Activated naive CD4-positive, alpha-beta T cell (primary cell): ENCODE measurements around the gene SLC25A21.

Source experiments
- DNase-seq, 4 experiments: peaks; one replicate each; lab custom pipeline; 2025; lab: John Stamatoyannopoulos, UW

SLC25A21 gene

DNA sequence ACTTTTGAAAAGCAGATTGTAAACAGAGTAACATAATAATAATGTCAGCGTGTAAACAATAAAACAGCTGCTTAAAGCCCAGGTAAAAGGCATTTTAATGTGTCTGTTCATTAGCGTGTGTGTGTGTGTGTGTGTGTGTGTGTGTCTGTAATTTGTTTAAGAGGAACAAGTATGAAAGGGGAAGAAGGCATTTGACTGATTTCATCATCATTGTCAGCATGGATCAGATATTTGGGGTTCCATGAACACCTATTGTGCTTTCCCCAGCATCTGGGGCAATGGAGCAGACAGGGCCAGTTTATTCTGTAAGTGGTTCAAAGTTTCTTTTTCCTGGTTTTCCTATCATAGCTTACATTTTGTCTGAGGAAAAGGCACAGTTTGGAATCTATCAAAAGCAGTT is 28.9 kb downstream of the SLC25A21 start:
- no peak for DNase-seq

DNA sequence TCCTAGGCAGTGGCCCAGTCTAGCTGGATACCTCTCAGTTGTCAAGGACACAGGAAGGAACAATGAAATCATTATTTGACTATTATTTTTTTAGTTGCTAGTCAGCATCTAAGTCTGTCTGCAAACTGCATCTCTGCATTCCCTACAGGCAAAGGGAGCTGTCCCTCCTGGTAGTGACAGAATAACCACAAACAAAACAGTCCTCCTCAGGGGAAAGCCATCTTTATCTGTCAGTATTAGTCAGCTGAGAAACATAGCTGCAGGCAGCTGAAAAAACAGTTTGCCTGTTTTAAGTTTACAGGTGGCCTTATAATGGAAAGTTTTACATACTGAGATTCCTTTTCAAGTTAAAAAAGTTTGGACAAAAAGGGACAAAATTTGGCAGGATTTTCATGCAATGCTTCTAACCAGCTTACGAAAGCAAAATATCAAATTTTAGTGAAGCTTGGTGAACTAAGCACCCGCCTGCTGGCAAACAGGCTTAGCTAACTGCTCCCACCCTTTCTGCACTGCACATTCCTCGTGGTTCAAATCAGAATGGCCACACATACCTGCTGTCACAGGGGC is 29.5 kb downstream of the SLC25A21 start:
- DNase-seq: no peak

DNA sequence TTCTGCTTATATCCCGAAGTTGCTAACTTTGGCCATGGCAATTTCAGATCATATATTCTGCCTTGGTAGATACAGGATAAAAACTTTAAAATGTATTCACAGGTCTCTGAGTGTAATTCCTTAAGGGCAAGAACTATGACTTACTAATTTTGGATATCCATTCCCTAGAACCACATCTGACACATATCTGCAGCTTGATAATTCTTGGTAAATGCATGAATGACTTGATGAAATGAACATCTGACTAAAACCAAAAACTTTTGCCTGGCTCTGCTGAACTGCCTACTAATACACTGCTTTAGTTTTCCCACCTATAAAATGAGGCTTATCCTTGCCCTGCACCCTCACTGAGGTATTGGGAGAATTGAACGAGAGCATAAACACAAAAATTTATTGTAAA is 32.2 kb downstream of the SLC25A21 start:
- DNase-seq: no peak

DNA sequence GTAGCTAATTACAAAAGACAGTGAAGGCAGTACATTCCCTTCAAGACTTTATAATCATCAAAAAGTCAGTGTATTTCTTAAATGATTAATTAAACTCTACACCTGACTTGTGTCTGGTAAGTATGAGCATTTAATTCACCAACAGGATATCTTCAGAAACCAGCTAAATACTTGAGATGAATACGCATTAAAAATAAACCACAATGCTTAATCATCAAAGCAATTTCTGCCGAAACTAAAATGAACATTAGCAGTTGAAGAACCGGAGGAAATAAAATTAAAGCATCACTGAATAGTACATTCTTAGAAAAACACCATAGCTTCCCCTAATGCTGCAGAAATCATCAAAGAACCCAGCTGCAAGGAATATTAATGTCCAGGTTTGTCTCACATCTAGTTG is 32.7 kb downstream of the SLC25A21 start:
- DNase-seq: no peak

DNA sequence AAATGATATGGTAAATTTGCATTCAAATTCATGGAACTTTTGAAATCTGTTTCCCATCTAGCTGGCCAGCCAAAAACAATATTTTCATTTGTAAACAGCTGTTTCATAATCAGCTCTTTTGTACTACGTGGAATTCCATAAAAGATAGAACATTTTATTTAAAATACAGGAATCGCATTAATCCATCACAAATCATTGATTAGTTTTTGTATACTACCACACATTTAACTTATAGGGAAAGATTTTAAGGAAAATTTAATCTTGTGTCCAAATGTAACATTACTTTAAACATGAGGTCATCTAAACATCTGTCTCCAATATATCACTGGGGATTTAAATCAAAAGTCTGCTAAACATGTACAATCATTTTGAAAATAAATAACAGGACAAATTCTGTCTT is 33.5 kb downstream of the SLC25A21 start:
- DNase-seq: no peak

DNA sequence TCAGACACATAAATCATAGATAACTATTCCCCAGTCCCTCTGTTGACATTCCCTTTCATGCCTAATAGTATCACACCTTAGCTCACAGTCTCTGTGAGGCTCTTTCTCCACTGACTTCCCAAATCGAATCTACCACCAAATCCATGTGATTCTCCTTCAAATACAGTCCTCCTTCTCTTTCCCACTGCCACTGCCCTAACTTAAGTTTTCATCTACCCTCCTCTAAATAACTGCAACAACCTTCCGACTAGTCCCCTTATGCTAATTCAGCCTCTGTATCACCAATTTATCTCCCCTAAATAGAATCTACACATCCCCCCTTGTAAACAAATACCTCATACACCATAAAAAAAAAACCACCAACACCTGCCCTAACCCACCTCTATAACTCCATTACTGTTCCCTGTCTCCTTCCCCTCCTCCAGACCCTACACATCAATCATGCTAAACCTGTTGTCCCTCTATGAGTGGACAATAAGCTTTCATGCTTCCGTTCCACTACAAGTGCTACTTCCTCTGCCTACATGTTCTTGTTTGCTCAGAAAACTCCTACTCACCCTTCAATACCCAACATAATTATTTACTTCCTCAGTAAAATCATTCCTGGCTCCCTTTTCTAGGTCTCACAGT is 39.0 kb downstream of the SLC25A21 start:
- no peak for DNase-seq

DNA sequence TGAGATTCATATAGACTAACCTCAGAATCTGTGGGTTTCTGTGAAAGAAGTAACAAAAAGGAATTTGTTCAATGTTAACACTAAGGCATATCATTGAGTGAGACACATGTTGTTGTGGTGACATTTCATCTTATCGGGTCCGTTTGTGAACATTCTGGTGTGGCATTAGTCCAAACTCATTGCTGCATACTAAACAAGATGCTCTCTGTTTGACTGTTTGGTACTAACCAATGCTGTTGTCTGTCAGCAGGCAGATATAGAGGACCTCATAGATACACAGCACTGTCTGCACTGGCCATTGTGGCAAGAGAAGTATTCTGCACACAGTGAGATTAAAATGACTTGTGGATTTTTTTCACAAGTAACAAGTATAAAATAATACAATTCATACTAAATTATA is 41.2 kb downstream of the SLC25A21 start:
- DNase-seq: no peak

DNA sequence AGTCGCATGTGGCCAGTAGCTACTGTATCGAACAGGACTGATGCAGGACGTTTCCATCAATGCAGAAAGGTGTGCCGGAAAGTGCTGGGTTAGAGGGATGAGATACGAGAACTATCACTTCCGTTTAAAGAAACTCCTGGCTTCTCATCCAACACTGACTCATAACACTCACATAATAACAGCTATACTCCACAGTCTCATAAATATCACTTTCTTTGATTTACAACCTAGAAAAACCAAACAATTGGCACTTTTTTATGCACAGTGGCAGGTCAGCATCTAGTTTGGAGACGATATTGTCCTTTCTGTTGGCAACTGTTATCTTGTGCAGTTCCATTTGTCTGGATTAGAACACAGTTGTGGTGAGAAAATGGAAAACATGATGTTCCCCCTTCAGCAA is 43.4 kb downstream of the SLC25A21 start:
- DNase-seq: no peak

DNA sequence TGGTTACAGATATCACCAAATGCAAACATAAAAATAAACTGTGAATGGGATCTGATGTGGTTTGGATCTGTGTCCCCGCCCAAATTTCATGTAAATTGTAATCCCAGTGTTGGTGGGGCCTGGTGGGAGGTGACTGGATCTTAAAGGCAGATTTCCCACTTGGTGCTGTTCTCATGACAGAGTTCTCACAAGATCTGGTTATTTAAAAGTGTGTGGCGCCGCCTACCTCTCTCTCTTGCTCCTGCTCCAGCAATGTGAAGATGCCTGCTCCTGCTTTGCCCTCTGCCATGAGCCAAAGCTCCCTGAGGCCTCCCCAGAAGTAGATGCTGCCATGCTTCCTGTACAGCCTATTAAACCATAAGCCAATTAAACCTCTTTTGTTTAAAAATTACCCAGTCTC is 47.8 kb downstream of the SLC25A21 start:
- DNase-seq: no peak

DNA sequence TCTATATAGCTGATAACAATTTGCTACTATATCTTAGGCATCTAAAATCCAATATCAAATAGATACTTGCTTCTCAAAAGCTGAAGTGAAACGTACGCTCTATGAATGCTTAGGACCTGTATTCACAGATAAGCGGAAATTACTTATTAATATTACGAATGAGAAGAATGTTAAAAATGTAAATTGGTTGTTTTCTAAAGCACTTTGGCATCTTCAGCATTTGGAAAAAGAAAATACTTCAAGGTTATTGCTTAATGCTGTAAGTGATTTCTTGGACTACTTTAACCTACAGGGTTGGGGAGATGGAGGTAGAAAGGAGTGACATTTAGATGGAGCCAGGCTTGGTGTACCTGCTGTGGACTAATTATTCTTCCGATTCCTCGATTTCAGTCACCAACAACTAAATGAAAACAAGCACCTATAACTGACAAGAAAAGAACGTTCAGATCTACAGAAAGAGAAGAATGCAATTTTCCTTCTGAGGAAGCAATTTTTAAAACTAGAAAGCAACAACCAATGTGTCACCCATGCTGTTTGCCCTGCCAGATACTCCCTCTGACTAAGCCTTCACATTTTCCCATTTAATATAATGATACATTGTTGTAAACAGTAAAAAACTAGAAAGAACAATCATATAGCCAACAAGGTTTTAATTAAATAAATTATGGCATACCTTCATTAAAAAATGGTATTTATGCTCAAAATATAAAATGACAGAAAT is 49.3 kb downstream of the SLC25A21 start:
- DNase-seq: no peak

DNA sequence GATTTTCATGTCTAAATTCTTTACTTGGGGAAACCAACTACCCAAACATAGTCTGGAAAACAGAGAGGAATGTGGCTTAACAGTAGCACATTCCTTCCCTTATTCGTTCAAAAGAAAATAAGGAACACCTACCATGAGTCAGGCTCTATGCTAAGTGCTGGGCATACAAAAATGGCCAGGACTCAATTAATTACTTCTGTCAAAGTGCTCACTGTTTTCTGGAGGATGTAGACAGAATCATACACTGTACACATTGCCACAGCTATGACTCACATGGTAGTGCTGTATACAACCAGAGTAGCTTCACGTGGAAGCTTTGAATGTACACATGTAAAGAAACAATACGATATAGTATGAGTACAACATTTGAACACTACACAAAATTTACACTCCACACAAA is 50.1 kb downstream of the SLC25A21 start:
- no peak for DNase-seq

DNA sequence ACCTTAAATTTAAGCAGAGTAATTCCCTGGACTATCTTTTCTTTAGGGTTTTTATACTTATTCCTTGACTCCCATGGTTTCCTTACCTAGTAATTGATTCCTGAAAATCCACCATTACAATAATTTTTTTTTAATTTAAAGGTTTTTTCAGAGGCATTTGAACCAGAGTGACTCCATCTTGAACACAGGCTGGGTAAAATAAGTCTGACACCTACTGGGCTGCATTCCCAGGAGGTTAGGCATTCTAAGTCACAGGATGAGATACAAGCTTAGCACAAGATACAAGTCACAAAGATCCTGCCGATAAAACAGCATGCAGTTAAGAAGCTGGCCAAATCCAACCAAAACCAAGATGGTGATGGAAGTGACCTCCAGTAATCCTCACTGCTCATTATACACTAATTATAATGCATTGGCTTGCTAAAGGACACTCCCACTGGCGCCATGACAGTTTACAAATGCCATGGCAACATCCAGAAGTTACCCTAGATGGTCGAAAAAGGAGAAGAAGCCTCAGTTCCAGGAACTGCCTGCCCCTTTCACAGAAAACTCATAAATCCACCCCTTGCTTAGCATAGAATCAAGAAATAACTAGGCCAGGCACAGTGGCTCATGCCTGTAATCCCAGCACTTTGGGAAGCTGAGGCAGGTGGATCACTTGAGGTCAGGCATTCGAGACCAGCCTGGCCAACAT is 53.6 kb downstream of the SLC25A21 start:
- no peak for DNase-seq

DNA sequence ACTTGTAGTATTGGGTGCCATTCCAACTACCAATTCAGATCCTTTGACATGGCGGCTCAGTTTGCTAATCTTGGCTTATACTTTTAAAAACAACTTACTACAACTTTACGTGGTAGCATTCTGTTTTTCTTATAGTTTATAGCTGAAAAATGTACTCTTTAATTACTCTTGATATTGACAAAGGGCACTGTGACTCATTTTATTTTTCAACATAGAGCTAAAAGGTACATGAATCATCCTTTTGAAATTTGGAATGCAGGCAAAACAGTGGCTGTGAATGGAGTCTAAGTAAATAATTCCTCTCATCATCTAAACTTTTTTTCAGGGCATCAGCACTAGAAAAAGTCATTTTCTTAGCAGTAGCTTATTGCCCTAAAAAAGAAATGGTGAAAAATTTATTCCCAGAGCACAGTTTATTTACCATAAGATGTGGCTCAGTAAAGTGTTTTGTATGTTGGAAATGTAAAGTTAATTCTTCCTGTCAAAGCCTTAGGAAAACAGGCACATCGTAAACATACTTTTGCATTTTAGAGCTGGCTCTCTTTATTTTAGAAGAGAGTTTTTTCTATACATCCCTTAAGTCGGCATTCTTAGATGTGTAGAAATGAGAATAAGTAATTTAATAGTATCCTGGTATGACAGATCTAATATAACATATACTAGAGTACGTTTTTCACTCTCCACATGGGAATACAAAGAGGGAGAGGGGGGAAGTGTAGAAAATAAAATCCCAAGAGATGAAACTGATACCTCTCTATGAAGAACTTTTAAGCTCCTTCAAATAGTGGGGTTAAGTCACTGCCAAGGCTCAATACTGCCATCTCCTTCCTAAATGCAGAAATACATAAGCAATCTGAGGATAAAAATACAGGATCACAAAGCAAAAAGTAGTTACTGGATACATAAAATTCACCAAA is 55.2 kb downstream of the SLC25A21 start:
- no peak for DNase-seq

DNA sequence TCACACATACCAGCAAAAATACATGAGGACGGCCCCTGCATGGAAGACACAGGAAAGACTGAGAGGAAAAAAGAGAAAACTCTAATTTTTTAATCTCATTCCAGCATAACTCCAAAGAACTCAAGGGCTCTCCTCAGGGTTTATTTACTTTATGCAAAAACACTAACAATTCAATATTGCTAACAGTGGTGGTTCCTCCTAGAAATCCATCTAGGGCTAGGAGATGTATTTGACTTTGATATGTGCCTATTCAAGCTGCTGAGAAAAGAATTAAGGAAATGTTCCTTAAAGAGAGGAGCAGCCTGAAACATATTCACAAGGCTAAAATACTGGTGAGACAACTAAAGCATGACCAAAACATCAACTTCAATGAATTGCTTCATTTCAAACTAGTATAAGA is 57.0 kb downstream of the SLC25A21 start:
- no peak for DNase-seq

DNA sequence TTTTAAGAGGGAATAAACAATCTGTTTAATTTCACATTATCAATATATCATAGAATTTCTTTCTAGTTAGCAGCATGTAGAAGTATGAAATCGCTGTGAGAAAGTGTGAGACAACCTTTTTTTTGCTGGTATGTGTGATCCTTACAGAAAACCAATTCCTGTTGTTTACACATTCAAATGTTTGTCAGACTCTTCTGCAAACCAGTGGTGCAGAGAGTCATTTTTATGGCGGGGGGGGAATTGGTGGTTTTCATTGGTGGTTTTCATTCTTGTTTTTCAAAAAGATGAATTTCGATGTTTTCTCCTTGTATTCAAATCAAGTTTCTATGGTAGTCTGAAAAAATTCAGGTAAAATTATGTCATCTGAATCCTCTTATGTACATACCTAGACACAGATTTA is 57.8 kb downstream of the SLC25A21 start:
- no peak for DNase-seq

DNA sequence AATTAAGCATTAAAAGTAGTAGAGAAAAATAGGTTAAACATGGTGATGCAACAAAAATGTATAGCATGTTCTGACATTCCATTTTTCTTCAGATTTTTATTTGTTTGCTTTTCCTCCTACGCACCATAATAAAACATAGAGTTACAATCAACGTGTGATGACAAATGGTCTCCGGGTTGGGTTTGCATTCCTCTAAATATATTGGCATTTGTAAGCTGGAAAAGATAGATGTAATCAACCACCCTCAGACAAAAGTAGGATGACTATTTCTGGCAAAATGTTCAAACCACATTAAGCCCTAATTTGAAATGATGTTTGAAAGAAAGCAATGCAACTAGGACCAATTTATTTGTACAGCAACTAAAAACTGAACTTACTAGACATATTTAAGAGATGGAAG is 58.4 kb downstream of the SLC25A21 start:
- no peak for DNase-seq

DNA sequence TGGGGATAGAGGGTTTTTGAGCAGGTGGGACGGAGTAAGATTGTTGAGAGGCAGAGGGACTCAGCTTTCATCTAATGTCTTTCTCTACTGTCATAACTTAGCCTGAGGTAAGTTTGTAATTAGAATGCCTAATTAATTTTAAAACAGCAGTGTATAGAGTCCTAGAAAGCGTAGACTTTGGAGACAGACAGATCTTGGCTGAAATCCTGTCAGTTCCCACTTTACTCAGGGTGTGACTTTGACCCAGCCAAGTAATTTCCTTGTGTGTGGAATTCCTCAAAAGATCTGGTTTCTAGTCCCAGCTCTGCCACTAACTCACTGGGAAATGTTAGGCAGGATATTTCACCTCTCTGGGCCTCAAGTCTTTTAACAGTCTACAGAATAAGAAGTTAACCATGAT is 74.3 kb downstream of the SLC25A21 start:
- DNase-seq: no peak

DNA sequence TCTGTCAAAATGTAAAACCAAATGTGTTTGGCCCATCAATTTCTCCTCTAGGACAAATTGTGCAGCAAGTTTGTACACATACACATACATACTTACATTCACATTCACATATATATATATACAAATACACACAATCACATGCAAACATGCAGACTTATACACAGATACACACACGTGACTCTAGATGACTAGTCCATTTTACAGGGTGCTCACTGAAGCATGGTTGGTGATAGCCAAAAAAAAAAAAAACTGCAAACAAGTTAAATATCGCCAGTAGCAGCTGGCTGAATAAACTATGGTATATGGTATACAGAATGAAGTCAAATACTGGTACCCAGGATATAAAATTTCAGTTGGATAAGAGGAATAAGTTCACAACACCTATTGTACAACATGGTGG is 77.9 kb downstream of the SLC25A21 start:
- DNase-seq: no peak

DNA sequence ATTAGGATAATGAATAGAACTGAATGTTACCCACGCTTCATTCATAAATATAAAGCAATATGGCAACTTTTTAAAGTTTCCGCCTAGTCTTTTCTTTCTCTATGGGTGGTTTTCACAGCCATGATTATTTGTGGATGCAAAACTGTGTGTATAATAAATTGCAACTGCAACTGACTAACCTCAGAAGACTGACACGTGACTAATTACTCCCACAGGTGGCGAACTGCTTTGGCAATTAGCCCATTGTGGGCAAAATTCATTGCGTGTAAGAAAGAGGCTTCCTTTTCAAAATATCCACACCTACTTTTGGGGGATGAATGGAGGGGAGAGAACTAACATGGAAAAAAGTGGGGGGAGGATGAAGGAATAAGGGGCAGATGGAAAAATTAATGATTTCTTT is 79.0 kb downstream of the SLC25A21 start:
- DNase-seq: no peak

DNA sequence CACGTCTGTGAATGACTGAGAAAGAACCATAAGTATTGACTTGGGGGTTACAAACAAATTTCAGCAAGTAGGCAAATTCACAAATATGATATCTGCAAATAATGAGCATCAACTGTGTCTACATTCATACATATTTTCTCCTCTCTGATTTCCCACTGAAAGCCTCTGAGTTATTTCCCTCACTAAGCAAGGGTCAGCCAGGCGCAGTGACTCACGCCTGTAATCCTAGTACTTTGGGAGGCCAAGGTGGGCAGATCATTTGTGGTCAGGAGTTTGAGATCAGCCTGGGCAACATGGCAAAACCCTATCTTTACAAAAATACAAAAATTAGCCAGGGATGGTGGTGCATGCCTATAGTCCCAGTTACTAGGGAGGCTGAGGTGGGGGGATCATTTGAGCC is 80.8 kb downstream of the SLC25A21 start:
- no peak for DNase-seq

DNA sequence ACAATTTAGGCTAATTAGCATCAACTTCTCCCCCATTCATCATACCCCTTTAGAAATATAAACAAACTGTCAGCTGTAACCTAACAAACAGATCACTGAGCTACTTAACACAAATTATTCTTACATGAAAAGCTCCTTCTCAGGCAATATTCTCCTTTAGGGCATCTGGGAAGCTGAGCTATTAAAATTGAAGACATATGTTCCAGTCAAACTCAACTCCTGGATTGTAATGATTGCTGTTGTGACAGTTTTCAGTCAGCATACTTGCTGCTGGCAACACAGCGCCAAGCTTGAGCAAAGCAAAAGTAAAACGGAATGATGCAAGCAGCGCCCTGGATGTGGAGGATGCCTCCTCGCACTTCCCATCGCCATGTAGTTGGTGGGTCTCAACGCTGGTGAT is 82.4 kb downstream of the SLC25A21 start:
- no peak for DNase-seq

DNA sequence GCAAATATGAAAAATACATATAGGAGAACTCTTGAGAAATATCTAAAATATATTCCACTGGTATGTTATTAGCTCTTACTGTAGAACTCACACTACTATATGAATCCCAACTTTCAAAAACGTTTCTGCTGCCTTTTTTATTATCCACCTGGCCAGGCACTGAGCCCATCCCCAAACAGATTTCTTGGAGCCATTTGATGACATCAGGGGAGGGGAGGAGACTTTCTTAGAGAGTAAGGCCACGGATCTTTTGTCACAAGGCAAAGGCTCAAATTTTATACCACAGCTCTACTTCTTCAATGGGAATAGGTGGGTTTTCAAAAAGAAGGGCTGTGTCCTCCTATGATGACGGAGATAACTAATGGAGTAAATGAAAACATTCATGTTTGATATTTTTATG is 83.0 kb downstream of the SLC25A21 start:
- DNase-seq: no peak
